Measurements from ENCODE around the gene LYG2. TPM values are rescaled to one million over a fixed set of nuclear protein-coding genes. Genes with fewer than 3 reads are reported as not detected.
A peak's percentile ranks its signal among the peaks of the same experiment; 100 is the strongest.
"Not testable (repeated sequence)": the region's sequence is repeated elsewhere in the genome, so short reads cannot be mapped to it uniquely, and the experiment has no call there.

The LYG2 gene
- not detected for total RNA-seq
- polyA plus RNA-seq: not detected

- Mint-ChIP-seq H3K9me3 (peaks cover 0 to 2% (median 0%) of the 10 kb centered on the region in 8 donors), H3K4me3 (no peak within 1 kb of the TSS), H3K4me1 (no peaks in the 10 kb centered on the region), H3K27me3 (no peaks in the 10 kb centered on the region), H3K27ac (no peak within 1 kb of the TSS), H3K36me3 (peaks cover 0 to 5% of the 10 kb centered on the region in 2 donors)
- Histone ChIP-seq H3K9me3 (ENCODE audit: control insufficient read depth in 1 of 2, low read length in 2 of 2) (no peaks in the 10 kb centered on the region), H3K4me1 (ENCODE audit: insufficient read depth, low read length) (no peaks in the 10 kb centered on the region), H3K36me3 (ENCODE audit: insufficient read depth, low read length) (no peaks in the 10 kb centered on the region), H3K4me3 (ENCODE audit: low read length in 2 of 2) (no peak within 1 kb of the TSS), H3K27ac (ENCODE audit: low read depth, low read length) (no peak within 1 kb of the TSS), H3K27me3 (ENCODE audit: insufficient read depth, low read length) (no peaks in the 10 kb centered on the region)
- DNase-seq: no peak
- POLR2A ChIA-PET (ENCODE audit: partially characterized antibody): no interaction called here
- intact Hi-C loops (cut with micrococcal nuclease): no loop called here
- CTCF ChIA-PET (ENCODE audit: partially characterized antibody): no interaction called here
Measured at GRCh38 chr2:99255491-99256318, at the start of gene LYG2. TSS of gene LYG2 (minus strand) at chr2:99255666. CDS start at chr2:99254260, 1,406 bp downstream.

GRCh38 chr2:99301097-99301496, 45.6 kb upstream of the LYG2 start, which contains the start of gene LYG1:
TSS of gene LYG1 (minus strand) at chr2:99301197. CDS start at chr2:99295670, 5,527 bp downstream.
- H3K4me3 Mint-ChIP-seq; POLR2A ChIA-PET (ENCODE audit: partially characterized antibody); H3K9me3 Mint-ChIP-seq; H3K4me1 Mint-ChIP-seq; H3K27me3 ChIP-seq (ENCODE audit: insufficient read depth, low read length); H3K4me3 ChIP-seq (ENCODE audit: low read length in 2 of 2); CTCF ChIA-PET (ENCODE audit: partially characterized antibody); H3K4me1 ChIP-seq (ENCODE audit: insufficient read depth, low read length); H3K27ac Mint-ChIP-seq; H3K36me3 ChIP-seq (ENCODE audit: insufficient read depth, low read length); DNase-seq; H3K27me3 Mint-ChIP-seq; H3K27ac ChIP-seq (ENCODE audit: low read depth, low read length); H3K9me3 ChIP-seq (ENCODE audit: control insufficient read depth in 1 of 2, low read length in 2 of 2); intact Hi-C loops (cut with micrococcal nuclease): not testable (repeated sequence)
- H3K36me3 Mint-ChIP-seq: peaks cover 30 to 45% of the 10 kb centered on the region in 2 donors

- intact Hi-C loops (cut with micrococcal nuclease): no loop called here
Measured at GRCh38 chr2:99299580-99299979, 44.1 kb upstream of the LYG2 start.

GRCh38 chr2:99297994-99298393, 42.5 kb upstream of the LYG2 start:
- Mint-ChIP-seq H3K4me1 (no peaks in the 10 kb centered on the region), H3K27me3 (no peaks in the 10 kb centered on the region)

More at GRCh38 chr2:99299580-99299979, 44.1 kb upstream of the LYG2 start:
- Mint-ChIP-seq H3K27me3 (no peaks in the 10 kb centered on the region), H3K4me1 (no peaks in the 10 kb centered on the region), H3K36me3 (peaks cover 29 to 45% of the 10 kb centered on the region in 2 donors), H3K9me3 (peaks cover 0 to 3% (median 0%) of the 10 kb centered on the region in 8 donors), H3K27ac (no peak overlapping the region), H3K4me3 (no peak overlapping the region)
- H3K4me1 ChIP-seq (ENCODE audit: insufficient read depth, low read length): no peaks in the 10 kb centered on the region
- ChIA-PET POLR2A (ENCODE audit: partially characterized antibody) (no interaction called here), CTCF (ENCODE audit: partially characterized antibody) (no interaction called here)
- H3K27ac ChIP-seq (ENCODE audit: low read depth, low read length): no peak overlapping the region
- no peak overlapping the region for H3K4me3 ChIP-seq (ENCODE audit: low read length in 2 of 2)
- H3K36me3 ChIP-seq (ENCODE audit: insufficient read depth, low read length): no peaks in the 10 kb centered on the region
- H3K9me3 ChIP-seq (ENCODE audit: control insufficient read depth in 1 of 2, low read length in 2 of 2): no peaks in the 10 kb centered on the region
- DNase-seq: no peak
- no peaks in the 10 kb centered on the region for H3K27me3 ChIP-seq (ENCODE audit: insufficient read depth, low read length)

GRCh38 chr2:99285526-99285925, 30.1 kb upstream of the LYG2 start:
- H3K4me1 ChIP-seq (ENCODE audit: insufficient read depth, low read length): no peaks in the 10 kb centered on the region
- no peak overlapping the region for H3K4me3 ChIP-seq (ENCODE audit: low read length in 2 of 2)
- H3K27me3 Mint-ChIP-seq: no peaks in the 10 kb centered on the region
- H3K9me3 ChIP-seq (ENCODE audit: control insufficient read depth in 1 of 2, low read length in 2 of 2): no peaks in the 10 kb centered on the region
- H3K36me3 Mint-ChIP-seq: peaks cover 7 to 31% of the 10 kb centered on the region in 2 donors
- H3K27ac Mint-ChIP-seq: no peak overlapping the region
- H3K27ac ChIP-seq (ENCODE audit: low read depth, low read length): no peak overlapping the region
- H3K27me3 ChIP-seq (ENCODE audit: insufficient read depth, low read length): no peaks in the 10 kb centered on the region
- CTCF ChIA-PET (ENCODE audit: partially characterized antibody): no interaction called here
- POLR2A ChIA-PET (ENCODE audit: partially characterized antibody): no interaction called here
- no peak for DNase-seq
- intact Hi-C loops (cut with micrococcal nuclease): no loop called here
- H3K4me3 Mint-ChIP-seq: no peak overlapping the region
- H3K4me1 Mint-ChIP-seq: no peaks in the 10 kb centered on the region
- H3K9me3 Mint-ChIP-seq: peaks cover 0 to 4% (median 2%) of the 10 kb centered on the region in 8 donors
- no peaks in the 10 kb centered on the region for H3K36me3 ChIP-seq (ENCODE audit: insufficient read depth, low read length)

More at GRCh38 chr2:99297994-99298393, 42.5 kb upstream of the LYG2 start:
- Histone ChIP-seq H3K36me3 (ENCODE audit: insufficient read depth, low read length) (no peaks in the 10 kb centered on the region), H3K4me3 (ENCODE audit: low read length in 2 of 2) (no peak overlapping the region), H3K27ac (ENCODE audit: low read depth, low read length) (no peak overlapping the region), H3K27me3 (ENCODE audit: insufficient read depth, low read length) (no peaks in the 10 kb centered on the region), H3K4me1 (ENCODE audit: insufficient read depth, low read length) (no peaks in the 10 kb centered on the region), H3K9me3 (ENCODE audit: control insufficient read depth in 1 of 2, low read length in 2 of 2) (no peaks in the 10 kb centered on the region)
- Mint-ChIP-seq H3K27ac (no peak overlapping the region), H3K36me3 (peaks cover 22 to 36% of the 10 kb centered on the region in 2 donors), H3K9me3 (peaks cover 0 to 3% (median 0%) of the 10 kb centered on the region in 8 donors), H3K4me3 (no peak overlapping the region)
- no peak for DNase-seq
- POLR2A ChIA-PET (ENCODE audit: partially characterized antibody): no interaction called here
- intact Hi-C loops (cut with micrococcal nuclease): no loop called here
- CTCF ChIA-PET (ENCODE audit: partially characterized antibody): no interaction called here

GRCh38 chr2:99279969-99280695, 24.7 kb upstream of the LYG2 start:
- CTCF ChIA-PET (ENCODE audit: partially characterized antibody): no interaction called here
- Histone ChIP-seq H3K36me3 (ENCODE audit: insufficient read depth, low read length) (no peaks in the 10 kb centered on the region), H3K27me3 (ENCODE audit: insufficient read depth, low read length) (no peaks in the 10 kb centered on the region), H3K4me1 (ENCODE audit: insufficient read depth, low read length) (no peaks in the 10 kb centered on the region), H3K9me3 (ENCODE audit: control insufficient read depth in 1 of 2, low read length in 2 of 2) (no peaks in the 10 kb centered on the region), H3K4me3 (ENCODE audit: low read length in 2 of 2) (no peak overlapping the region), H3K27ac (ENCODE audit: low read depth, low read length) (no peak overlapping the region)
- H3K4me3 Mint-ChIP-seq: no peak overlapping the region
- no peak for DNase-seq
- POLR2A ChIA-PET (ENCODE audit: partially characterized antibody): no interaction called here
- intact Hi-C loops (cut with micrococcal nuclease): no loop called here
- H3K9me3 Mint-ChIP-seq: peaks cover 0 to 20% (median 13%) of the 10 kb centered on the region in 8 donors
- H3K4me1 Mint-ChIP-seq: no peaks in the 10 kb centered on the region
- H3K27ac Mint-ChIP-seq: no peak overlapping the region
- H3K27me3 Mint-ChIP-seq: no peaks in the 10 kb centered on the region
- H3K36me3 Mint-ChIP-seq: peaks cover 22 to 49% of the 10 kb centered on the region in 2 donors

GRCh38 chr2:99278793-99279291, 23.4 kb upstream of the LYG2 start:
- Mint-ChIP-seq H3K27ac (peak overlapping the region in 1 of 7 donors; percentile 41), H3K36me3 (peaks cover 22 to 45% of the 10 kb centered on the region in 2 donors), H3K9me3 (peaks cover 0 to 20% (median 13%) of the 10 kb centered on the region in 8 donors), H3K4me3 (no peak overlapping the region), H3K4me1 (no peaks in the 10 kb centered on the region), H3K27me3 (no peaks in the 10 kb centered on the region)
- CTCF ChIA-PET (ENCODE audit: partially characterized antibody): no interaction called here
- H3K36me3 ChIP-seq (ENCODE audit: insufficient read depth, low read length): no peaks in the 10 kb centered on the region
- no peaks in the 10 kb centered on the region for H3K9me3 ChIP-seq (ENCODE audit: control insufficient read depth in 1 of 2, low read length in 2 of 2)
- POLR2A ChIA-PET (ENCODE audit: partially characterized antibody): no interaction called here
- intact Hi-C loops (cut with micrococcal nuclease): no loop called here
- H3K4me1 ChIP-seq (ENCODE audit: insufficient read depth, low read length): no peaks in the 10 kb centered on the region
- H3K27me3 ChIP-seq (ENCODE audit: insufficient read depth, low read length): no peaks in the 10 kb centered on the region
- no peak overlapping the region for H3K27ac ChIP-seq (ENCODE audit: low read depth, low read length)
- DNase-seq: no peak
- no peak overlapping the region for H3K4me3 ChIP-seq (ENCODE audit: low read length in 2 of 2)

All from CD4-positive, alpha-beta memory T cell (primary cell).